ENCODE measurements around the gene HECTD4.

Gene HECTD4

GRCh38 chr12:112361271-112361670 is 21.0 kb downstream of the HECTD4 start:
- Histone ChIP-seq H3K9me2 (replicated peaks; ENCODE audit: low read depth, low read length) (no peaks in the 10 kb centered on the region), H3K4me3 (ENCODE audit: low read length, poor library complexity, severe bottlenecking) (no peak overlapping the region), H3K9ac (ENCODE audit: low read depth, low read length, poor library complexity, severe bottlenecking) (no peak overlapping the region), H4K20me1 (ENCODE audit: insufficient read depth, low read length, poor library complexity, severe bottlenecking) (peaks cover 28% of the 10 kb centered on the region), H3K79me2 (ENCODE audit: insufficient read depth, low read length) (peaks cover 87% of the 10 kb centered on the region), H3K9me3 (ENCODE audit: insufficient read depth, low read depth, low read length) (no peaks in the 10 kb centered on the region), H2AFZ (ENCODE audit: low read length) (no peak overlapping the region), H3K4me2 (ENCODE audit: low read depth, low read length, poor library complexity, severe bottlenecking) (no peak overlapping the region), H3K4me1 (ENCODE audit: insufficient read depth, low read length, poor library complexity, severe bottlenecking) (no peaks in the 10 kb centered on the region), H3K36me3 (ENCODE audit: insufficient read depth, low read length) (no peaks in the 10 kb centered on the region), H3F3A (ENCODE audit: low read depth) (no peaks in the 10 kb centered on the region), H3K27me3 (ENCODE audit: insufficient read depth, low read length, poor library complexity, severe bottlenecking) (no peaks in the 10 kb centered on the region)
- TF ChIP-seq EZH2phosphoT487 (IDR thresholded peaks at IDR 0.05; ENCODE audit: borderline replicate concordance), result no peak
- no peak for TF ChIP-seq CTCF (conservative IDR thresholded peaks at IDR 0.05; ENCODE audit: low read length)

DNA sequence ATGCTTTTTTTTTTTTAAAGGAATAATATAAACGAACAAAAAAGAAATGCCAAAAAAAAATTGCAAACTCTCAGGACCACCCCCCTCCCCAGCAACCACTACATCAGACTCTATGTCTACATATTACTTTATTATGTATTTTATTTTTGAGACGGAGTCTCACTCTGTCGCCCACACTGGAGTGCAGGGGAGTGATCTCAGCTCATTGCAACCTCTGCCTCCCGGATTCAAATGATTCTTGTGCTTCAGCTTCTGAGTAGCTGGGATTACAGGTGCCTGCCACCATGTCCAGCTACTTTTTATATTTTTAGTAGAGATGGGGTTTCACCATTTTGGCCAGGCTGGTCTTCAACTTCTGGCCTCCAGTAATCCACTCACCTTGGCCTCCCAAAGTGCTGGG is 22.9 kb downstream of the HECTD4 start:
- Histone ChIP-seq H3K4me1 (ENCODE audit: insufficient read depth, low read length, poor library complexity, severe bottlenecking) (no peaks in the 10 kb centered on the region), H3K9ac (ENCODE audit: low read depth, low read length, poor library complexity, severe bottlenecking) (no peak overlapping the region), H2AFZ (ENCODE audit: low read length) (no peak overlapping the region), H3K79me2 (ENCODE audit: insufficient read depth, low read length) (peaks cover 87% of the 10 kb centered on the region), H3K4me2 (ENCODE audit: low read depth, low read length, poor library complexity, severe bottlenecking) (no peak overlapping the region), H3K27me3 (ENCODE audit: insufficient read depth, low read length, poor library complexity, severe bottlenecking) (no peaks in the 10 kb centered on the region), H4K20me1 (ENCODE audit: insufficient read depth, low read length, poor library complexity, severe bottlenecking) (peaks cover 24% of the 10 kb centered on the region), H3F3A (ENCODE audit: low read depth) (no peaks in the 10 kb centered on the region), H3K9me3 (ENCODE audit: insufficient read depth, low read depth, low read length) (no peaks in the 10 kb centered on the region), H3K36me3 (ENCODE audit: insufficient read depth, low read length) (no peaks in the 10 kb centered on the region), H3K4me3 (ENCODE audit: low read length, poor library complexity, severe bottlenecking) (no peak overlapping the region), H3K9me2 (replicated peaks; ENCODE audit: low read depth, low read length) (no peaks in the 10 kb centered on the region)
- TF ChIP-seq CTCF (conservative IDR thresholded peaks at IDR 0.05; ENCODE audit: low read length) (no peak), EZH2phosphoT487 (IDR thresholded peaks at IDR 0.05; ENCODE audit: borderline replicate concordance) (no peak)

- Histone ChIP-seq H2AFZ (ENCODE audit: low read length) (no peak overlapping the region), H3K4me3 (ENCODE audit: low read length, poor library complexity, severe bottlenecking) (no peak overlapping the region), H3K9me2 (replicated peaks; ENCODE audit: low read depth, low read length) (no peaks in the 10 kb centered on the region), H4K20me1 (ENCODE audit: insufficient read depth, low read length, poor library complexity, severe bottlenecking) (peaks cover 21% of the 10 kb centered on the region), H3F3A (ENCODE audit: low read depth) (no peaks in the 10 kb centered on the region), H3K27me3 (ENCODE audit: insufficient read depth, low read length, poor library complexity, severe bottlenecking) (no peaks in the 10 kb centered on the region), H3K4me1 (ENCODE audit: insufficient read depth, low read length, poor library complexity, severe bottlenecking) (no peaks in the 10 kb centered on the region), H3K79me2 (ENCODE audit: insufficient read depth, low read length) (peaks cover 82% of the 10 kb centered on the region), H3K9me3 (ENCODE audit: insufficient read depth, low read depth, low read length) (no peaks in the 10 kb centered on the region), H3K36me3 (ENCODE audit: insufficient read depth, low read length) (no peaks in the 10 kb centered on the region), H3K4me2 (ENCODE audit: low read depth, low read length, poor library complexity, severe bottlenecking) (no peak overlapping the region), H3K9ac (ENCODE audit: low read depth, low read length, poor library complexity, severe bottlenecking) (no peak overlapping the region)
- TF ChIP-seq EZH2phosphoT487 (IDR thresholded peaks at IDR 0.05; ENCODE audit: borderline replicate concordance), result no peak
- TF ChIP-seq CTCF (conservative IDR thresholded peaks at IDR 0.05; ENCODE audit: low read length), result no peak
These were observed 25.0 kb downstream of the HECTD4 start for GRCh38 chr12:112357214-112357613.

Data from Loucy (cell line).